Measurements from ENCODE around the gene SLC9A5. TPM values are rescaled to one million over a fixed set of nuclear protein-coding genes. Genes with fewer than 3 reads are reported as not detected.

SLC9A5 gene
- total RNA-seq, 3 donors from 2014 or later: 3.2 to 4.0 (median 3.6) TPM

DNA sequence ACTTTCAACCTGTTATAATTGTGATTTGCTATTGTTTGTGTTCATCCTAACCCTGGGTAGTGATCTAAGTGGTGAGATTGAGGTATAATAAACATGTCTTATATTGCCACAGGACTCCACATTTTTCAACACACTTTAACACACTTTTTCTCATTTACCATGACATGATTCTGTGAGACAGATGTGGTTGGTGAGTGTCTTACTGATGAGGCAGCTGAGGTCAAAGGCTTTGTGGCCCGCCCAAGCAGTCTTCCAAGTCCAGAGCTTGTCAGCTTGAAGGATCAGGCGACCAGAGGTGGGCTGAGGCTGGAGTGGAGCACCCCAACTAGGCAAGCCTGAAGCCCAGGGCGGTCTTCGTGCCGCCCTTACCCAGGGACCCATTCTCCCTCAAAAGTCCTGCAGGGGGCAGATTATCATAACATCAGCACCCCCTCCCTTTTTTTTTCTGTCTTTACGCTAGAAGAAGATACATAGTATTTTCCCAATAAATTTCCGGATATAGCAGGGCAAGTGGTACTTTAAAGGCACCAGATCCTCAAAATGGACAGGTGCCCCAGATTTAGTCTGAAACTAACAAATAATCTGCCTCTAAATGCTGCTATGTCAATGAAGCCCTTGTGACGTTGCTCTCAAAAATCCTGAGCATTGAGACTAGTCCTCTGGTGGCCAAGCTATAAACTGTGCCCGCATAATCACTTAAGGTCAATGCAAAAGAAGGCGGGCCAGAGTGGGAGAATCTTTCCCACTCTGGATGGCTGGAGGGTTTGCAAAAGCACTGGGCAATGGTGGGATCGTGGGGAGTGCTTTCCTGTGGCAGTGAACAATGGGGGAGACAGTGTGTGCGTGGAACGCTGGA, 56.7 kb downstream of the SLC9A5 start:
- Mint-ChIP-seq H3K27me3 (ENCODE audit: low read depth) (no peaks in the 10 kb centered on the region), H3K36me3 (ENCODE audit: insufficient read depth) (no peaks in the 10 kb centered on the region), H3K4me3 (no peak overlapping the region), H3K4me1 (ENCODE audit: low read depth) (peaks cover 4% of the 10 kb centered on the region), H3K9me3 (no peaks in the 10 kb centered on the region)
- DNase-seq: no peak
- ATAC-seq: no peak

DNA sequence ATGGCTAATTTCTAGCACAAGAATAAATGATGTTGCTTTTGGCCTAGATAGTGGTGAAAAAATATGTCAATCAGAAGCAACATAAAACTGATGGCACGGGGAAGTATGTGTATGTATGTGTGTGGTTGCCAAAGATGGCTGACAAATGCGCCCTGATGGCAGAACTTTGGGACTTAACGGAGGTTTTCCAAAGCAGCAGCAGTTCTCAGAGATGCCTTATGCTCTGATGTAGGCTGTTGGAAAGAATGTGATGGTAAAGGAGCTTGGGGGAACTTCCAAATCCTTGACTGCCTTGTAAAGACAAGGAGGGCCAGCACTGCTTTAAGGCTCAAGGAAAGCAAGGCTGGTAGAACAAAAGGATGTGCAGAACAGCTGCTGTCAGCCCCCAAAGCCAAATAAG, 61.8 kb downstream of the SLC9A5 start:
- no peak for DNase-seq
- Mint-ChIP-seq H3K36me3 (ENCODE audit: insufficient read depth) (no peaks in the 10 kb centered on the region), H3K9me3 (no peaks in the 10 kb centered on the region), H3K4me1 (ENCODE audit: low read depth) (peaks cover 27% of the 10 kb centered on the region), H3K27me3 (ENCODE audit: low read depth) (no peaks in the 10 kb centered on the region), H3K4me3 (no peak overlapping the region)
- no peak for ATAC-seq

DNA sequence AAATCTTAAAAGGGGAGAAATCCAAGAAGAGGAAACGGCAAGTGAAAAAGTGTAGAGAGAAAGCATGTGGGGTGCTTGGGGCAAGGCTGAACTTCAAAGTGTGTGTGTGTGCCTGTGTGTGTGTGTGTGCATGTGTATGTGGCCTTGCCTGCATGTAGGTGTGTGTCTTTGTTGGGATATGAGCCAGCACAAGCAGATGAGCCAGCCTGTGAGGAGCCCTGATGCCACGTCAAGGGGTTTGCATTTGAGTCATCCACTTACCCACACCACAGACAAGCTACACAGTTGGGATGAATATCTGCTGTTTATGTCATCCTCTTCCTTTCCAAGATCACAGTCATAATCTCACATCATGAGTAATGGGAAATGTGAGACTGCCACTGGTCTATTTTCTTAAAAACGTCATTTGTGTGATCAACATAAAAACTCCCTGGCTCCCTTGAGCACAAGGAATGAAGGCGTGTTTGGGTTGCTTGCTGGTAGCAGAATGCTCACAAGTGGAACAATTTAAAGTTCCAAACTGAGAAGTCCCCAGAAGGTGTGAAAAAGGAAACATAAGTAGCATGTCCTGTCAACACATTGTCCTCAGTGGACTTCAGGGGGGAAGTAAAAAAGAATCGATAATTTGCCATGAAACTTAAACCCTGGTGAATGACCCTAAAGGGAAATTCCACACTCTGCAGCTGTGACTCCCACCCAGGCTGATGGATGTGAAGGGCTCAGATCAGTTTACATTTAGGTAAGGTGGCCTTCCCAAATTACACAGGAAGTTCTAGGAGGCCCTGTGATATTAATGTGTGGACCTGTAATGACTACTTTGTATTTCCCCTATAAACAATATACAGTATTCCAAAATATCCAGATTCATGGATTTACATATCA, 63.1 kb downstream of the SLC9A5 start:
- Mint-ChIP-seq H3K4me3 (no peak overlapping the region), H3K9me3 (no peaks in the 10 kb centered on the region), H3K4me1 (ENCODE audit: low read depth) (peaks cover 27% of the 10 kb centered on the region), H3K27me3 (ENCODE audit: low read depth) (no peaks in the 10 kb centered on the region), H3K36me3 (ENCODE audit: insufficient read depth) (no peaks in the 10 kb centered on the region)
- DNase-seq (peak; percentile 44), ATAC-seq (peak; percentile 98)

DNA sequence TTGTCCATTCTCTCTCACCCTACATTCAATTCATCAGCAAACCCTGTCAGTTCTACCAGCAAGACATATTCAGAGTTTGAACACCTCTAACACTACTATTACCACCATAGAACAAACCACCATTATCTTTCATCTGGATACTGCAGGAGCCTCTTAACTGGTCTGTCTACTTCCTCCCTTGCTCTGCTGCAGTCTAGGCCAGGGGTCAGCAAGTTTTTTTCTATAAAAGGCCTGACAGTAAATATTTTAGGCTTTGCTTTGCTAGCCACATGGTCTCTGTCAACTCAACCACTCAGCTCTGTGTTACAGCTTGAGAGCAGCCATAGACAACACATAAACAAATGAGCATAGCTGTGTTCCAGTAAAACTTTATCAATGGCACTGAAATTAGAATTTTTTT, 63.9 kb downstream of the SLC9A5 start:
- peak overlapping the region; percentile 43 for H3K4me3 Mint-ChIP-seq
- no peak for ATAC-seq
- no peak for DNase-seq

DNA sequence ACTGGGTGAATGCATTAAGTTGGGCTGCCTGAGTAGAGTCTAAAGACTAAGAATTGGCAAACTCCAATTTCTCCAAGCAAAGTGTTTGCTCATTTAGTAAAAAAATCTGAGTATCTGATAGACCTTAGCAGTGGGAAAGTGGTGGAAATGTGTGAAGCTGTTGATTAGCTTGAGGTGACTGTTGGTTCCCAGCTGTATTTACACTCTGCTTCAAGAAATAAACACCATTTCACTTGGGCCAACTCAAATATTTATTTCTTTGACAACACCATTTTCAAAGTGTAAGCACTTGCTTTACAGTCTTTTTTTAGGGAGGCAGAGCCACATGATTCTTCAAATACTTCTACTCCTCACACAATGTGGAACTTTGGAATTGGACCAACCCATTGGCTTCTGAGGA, 69.1 kb downstream of the SLC9A5 start:
- Mint-ChIP-seq H3K36me3 (ENCODE audit: insufficient read depth) (no peaks in the 10 kb centered on the region), H3K9me3 (no peaks in the 10 kb centered on the region), H3K4me3 (no peak overlapping the region), H3K4me1 (ENCODE audit: low read depth) (peaks cover under 1% of the 10 kb centered on the region), H3K27me3 (ENCODE audit: low read depth) (peaks cover 32% of the 10 kb centered on the region)
- DNase-seq (no peak), ATAC-seq (no peak)

More for the DNA sequence above, 63.9 kb downstream of the SLC9A5 start:
- H3K9me3 Mint-ChIP-seq: no peaks in the 10 kb centered on the region
- no peaks in the 10 kb centered on the region for H3K36me3 Mint-ChIP-seq (ENCODE audit: insufficient read depth)
- peaks cover 27% of the 10 kb centered on the region for H3K4me1 Mint-ChIP-seq (ENCODE audit: low read depth)
- no peaks in the 10 kb centered on the region for H3K27me3 Mint-ChIP-seq (ENCODE audit: low read depth)

Other genes starting within 250 kb of the SLC9A5 start
- 100 to 1,000 TPM; 128 to 132 (median 129) TPM for gene CBFB, start 219.8 kb upstream of the SLC9A5 start, total RNA-seq
- 10 to 100 TPM; 17.4 to 19.5 (median 18.6) TPM for gene PHAF1, start 139.0 kb upstream of the SLC9A5 start, total RNA-seq
- 1 to 10 TPM; 1.3 to 1.9 (median 1.3) TPM for gene B3GNT9, start 98.0 kb upstream of the SLC9A5 start, total RNA-seq
- 10 to 100 TPM; 16.0 to 20.3 (median 17.4) TPM for gene TRADD, start 89.1 kb upstream of the SLC9A5 start, total RNA-seq
- gene FBXL8, start 89.0 kb upstream of the SLC9A5 start, total RNA-seq: 1 to 10 TPM; 4.8 to 8.9 (median 6.1) TPM
- 1 to 10 TPM; 2.8 to 6.1 (median 4.0) TPM for gene HSF4, start 84.2 kb upstream of the SLC9A5 start, total RNA-seq
- 1 to 10 TPM in 2 of 3 donors, under 1 TPM in 1; 0.99 to 3.7 (median 1.4) TPM for gene NOL3, start 78.4 kb upstream of the SLC9A5 start, total RNA-seq
- 10 to 100 TPM; 10.1 to 15.5 (median 14.7) TPM for gene MATCAP1, start 65.0 kb upstream of the SLC9A5 start, total RNA-seq
- not detected for gene EXOC3L1, start 58.8 kb upstream of the SLC9A5 start, total RNA-seq
- 100 to 1,000 TPM; 195 to 201 (median 198) TPM for gene E2F4, start 56.8 kb upstream of the SLC9A5 start, total RNA-seq
- gene ELMO3, start 49.8 kb upstream of the SLC9A5 start, total RNA-seq: 1 to 10 TPM; 5.1 to 5.9 (median 5.3) TPM
- gene TMEM208, start 21.8 kb upstream of the SLC9A5 start, total RNA-seq: 100 to 1,000 TPM; 109 to 130 (median 124) TPM
- 10 to 100 TPM; 64.0 to 86.6 (median 70.3) TPM for gene FHOD1, start 1.5 kb upstream of the SLC9A5 start, total RNA-seq
- 10 to 100 TPM; 30.0 to 41.6 (median 37.0) TPM for gene PLEKHG4, start 30.6 kb downstream of the SLC9A5 start, total RNA-seq
- gene KCTD19, start 77.8 kb downstream of the SLC9A5 start, total RNA-seq: under 1 TPM in 2 of 3 donors, not detected in 1; 0.16 to 0.66 TPM
- gene LRRC36, start 77.8 kb downstream of the SLC9A5 start, total RNA-seq: not detected
- under 1 TPM in 1 of 3 donors, not detected in 2; 0.20 TPM for gene TPPP3, start 144.5 kb downstream of the SLC9A5 start, total RNA-seq
- under 1 TPM; 0.61 to 0.99 (median 0.79) TPM for gene ZDHHC1, start 167.5 kb downstream of the SLC9A5 start, total RNA-seq
- gene HSD11B2, start 182.1 kb downstream of the SLC9A5 start, total RNA-seq: 1 to 10 TPM; 3.9 to 6.1 (median 5.2) TPM
- 10 to 100 TPM; 36.0 to 49.1 (median 44.5) TPM for gene ATP6V0D1, start 232.2 kb downstream of the SLC9A5 start, total RNA-seq
- gene AGRP, start 234.6 kb downstream of the SLC9A5 start, total RNA-seq: not detected

Data from activated T-cell treated with anti-CD3 and anti-CD28 coated beads, Interleukin-2, amount 50 U/mL, for 4 hours (primary cell).